WERI-Rb-1 (cell line): ENCODE measurements around the gene POP5.
"Not testable (repeated sequence)": the region's sequence is repeated elsewhere in the genome, so short reads cannot be mapped to it uniquely, and the experiment has no call there.

Experiments used
- DNase-seq: peaks from one replicate; pipeline ENCODE4 v3.0.0-alpha.2; 2020
- H3K27ac ChIP-seq: fragments of 250-450 bp; sonication (Bioruptor Pico); 2 replicates; pipeline ENCODE4 v1.5.1; 2020; ENCODE audit warnings: mild to moderate bottlenecking, moderate library complexity
- H3K27me3 ChIP-seq: fragments of 250-450 bp; sonication (Bioruptor Pico); 2 replicates; pipeline ENCODE4 v1.5.1; 2021; ENCODE audit warnings: mild to moderate bottlenecking, low read depth, moderate library complexity; ENCODE audit not compliant: insufficient read depth, severe bottlenecking
- H3K36me3 ChIP-seq: fragments of 250-450 bp; sonication (Bioruptor Pico); 2 replicates; pipeline ENCODE4 v1.5.1; 2020; ENCODE audit warnings: mild to moderate bottlenecking, moderate library complexity
- H3K4me3 ChIP-seq: 2 replicates; pipeline ENCODE4 v1.5.1; 2011; ENCODE audit warnings: low read depth, mild to moderate bottlenecking, control low read depth, low read length
- H3K9me3 ChIP-seq: fragments of 250-450 bp; sonication (Bioruptor Pico); 2 replicates; pipeline ENCODE4 v1.5.1; 2021; ENCODE audit warnings: mild to moderate bottlenecking, moderate library complexity; ENCODE audit not compliant: severe bottlenecking
- CTCF ChIP-seq: IDR thresholded peaks from 2 replicates; pipeline ENCODE4 v1.5.1; 2011; ENCODE audit warnings: low read depth, mild to moderate bottlenecking, control low read depth, inconsistent platforms, low read length

The POP5 gene

GRCh38 chr12:120618954-120619615, 37.9 kb upstream of the POP5 start:
- DNase-seq = no peak

GRCh38 chr12:120617767-120618166, 36.6 kb upstream of the POP5 start:
- H3K27me3 ChIP-seq, H3K36me3 ChIP-seq, H3K9me3 ChIP-seq, DNase-seq, H3K27ac ChIP-seq, H3K4me3 ChIP-seq: not testable (repeated sequence)

More at GRCh38 chr12:120618954-120619615, 37.9 kb upstream of the POP5 start:
- TF ChIP-seq CTCF = no peak
- H3K9me3 ChIP-seq = no peaks in the 10 kb centered on the region
- H3K4me3 ChIP-seq = no peak overlapping the region
- no peaks in the 10 kb centered on the region for H3K36me3 ChIP-seq
- H3K27ac ChIP-seq = no peak overlapping the region
- no peaks in the 10 kb centered on the region for H3K27me3 ChIP-seq

- not testable (repeated sequence) for H3K27me3 ChIP-seq, H3K27ac ChIP-seq, H3K36me3 ChIP-seq
Measured at GRCh38 chr12:120617193-120617592, 36.0 kb upstream of the POP5 start.

GRCh38 chr12:120614848-120615247, 33.6 kb upstream of the POP5 start:
- no peak overlapping the region for H3K27ac ChIP-seq
- no peak for TF ChIP-seq CTCF
- DNase-seq = no peak
- H3K36me3 ChIP-seq = no peaks in the 10 kb centered on the region
- H3K27me3 ChIP-seq = no peaks in the 10 kb centered on the region
- no peak overlapping the region for H3K4me3 ChIP-seq
- no peaks in the 10 kb centered on the region for H3K9me3 ChIP-seq

More at GRCh38 chr12:120617193-120617592, 36.0 kb upstream of the POP5 start:
- DNase-seq, H3K9me3 ChIP-seq, H3K4me3 ChIP-seq: not testable (repeated sequence)

- H3K9me3 ChIP-seq, H3K36me3 ChIP-seq, DNase-seq, H3K4me3 ChIP-seq, H3K27ac ChIP-seq, H3K27me3 ChIP-seq: not testable (repeated sequence)
Measured at GRCh38 chr12:120611534-120611933, 30.3 kb upstream of the POP5 start.

GRCh38 chr12:120610560-120610959, 29.4 kb upstream of the POP5 start:
- H3K27me3 ChIP-seq = no peaks in the 10 kb centered on the region
- H3K36me3 ChIP-seq = no peaks in the 10 kb centered on the region
- no peaks in the 10 kb centered on the region for H3K9me3 ChIP-seq
- H3K4me3 ChIP-seq = no peak overlapping the region
- no peak for TF ChIP-seq CTCF
- H3K27ac ChIP-seq = no peak overlapping the region
- no peak for DNase-seq

GRCh38 chr12:120602416-120602815, 21.2 kb upstream of the POP5 start:
- H3K36me3 ChIP-seq, H3K4me3 ChIP-seq, H3K27ac ChIP-seq, H3K9me3 ChIP-seq, H3K27me3 ChIP-seq, DNase-seq: not testable (repeated sequence)
